Measurements from ENCODE around the gene COQ6.

GRCh38 chr14:73924337-73924736, 25.8 kb upstream of the COQ6 start:
- TF ChIP-seq CTCF (IDR thresholded peaks at IDR 0.05) (no peak), POLR2A (IDR thresholded peaks at IDR 0.05) (no peak), POLR2AphosphoS5 (IDR thresholded peaks at IDR 0.05) (no peak)
